GM19023 (cell line): Measurements from ENCODE around the gene DCLK2.

Experiments used
- ATAC-seq: cut with Tn5 transposase; IDR thresholded peaks from one replicate; pipeline ENCODE4 v1.9.1; 2021; ENCODE audit warnings: mild to moderate bottlenecking, moderate library complexity; ENCODE audit not compliant: unreplicated experiment

The DCLK2 gene

DNA sequence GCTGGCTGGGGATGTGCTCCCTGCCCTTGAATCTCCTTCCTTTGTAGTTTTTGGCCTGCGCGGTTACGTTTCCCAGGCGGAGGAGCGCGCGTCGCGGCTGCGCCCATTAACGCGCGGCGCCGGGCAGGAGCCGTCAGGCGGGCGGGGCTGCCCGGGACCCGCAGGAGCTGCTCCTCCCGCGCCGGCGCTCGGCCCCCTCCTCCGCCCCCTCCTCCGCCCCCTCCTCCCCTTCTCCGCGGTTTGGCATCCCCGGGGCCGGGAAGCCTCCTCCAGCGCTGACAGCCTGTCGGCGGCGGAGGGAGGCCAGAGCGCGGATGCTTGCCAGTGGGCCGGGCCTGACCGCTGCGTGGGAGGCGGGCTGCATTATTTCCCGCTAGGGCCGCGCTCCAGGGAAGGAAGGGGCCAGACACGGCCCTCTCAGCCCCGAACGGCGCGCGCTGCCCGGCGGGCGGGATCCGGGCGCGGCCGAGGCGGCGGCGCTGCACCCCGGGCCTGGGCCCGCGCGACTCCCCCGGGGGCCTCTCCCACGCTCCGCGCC, at the start of gene DCLK2:
DCLK2 (plus strand) TSS at position 405 of the 538 bp plus-strand sequence. CDS start 583 bp downstream, outside the sequence.
- ATAC-seq = peak; percentile 35

DNA sequence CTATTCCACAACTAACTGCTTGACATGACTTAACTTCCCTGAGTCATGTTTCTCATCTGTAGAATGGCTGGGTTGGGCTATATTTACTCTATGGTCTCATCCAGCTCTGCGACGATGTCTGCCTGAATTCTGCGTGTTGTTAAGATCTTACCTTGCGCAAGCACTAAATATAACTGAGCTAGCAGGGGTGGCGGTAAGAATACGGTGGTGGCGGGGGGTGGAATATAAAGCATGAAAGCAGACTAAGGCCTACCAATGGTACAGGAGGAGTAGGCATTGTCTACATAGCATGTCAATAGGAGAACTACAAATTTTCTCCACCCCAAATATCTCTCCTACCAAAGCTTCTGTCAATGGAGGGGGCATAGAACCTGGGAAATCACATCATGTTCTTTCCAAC, 45.7 kb upstream of the DCLK2 start:
- ATAC-seq = no peak

DNA sequence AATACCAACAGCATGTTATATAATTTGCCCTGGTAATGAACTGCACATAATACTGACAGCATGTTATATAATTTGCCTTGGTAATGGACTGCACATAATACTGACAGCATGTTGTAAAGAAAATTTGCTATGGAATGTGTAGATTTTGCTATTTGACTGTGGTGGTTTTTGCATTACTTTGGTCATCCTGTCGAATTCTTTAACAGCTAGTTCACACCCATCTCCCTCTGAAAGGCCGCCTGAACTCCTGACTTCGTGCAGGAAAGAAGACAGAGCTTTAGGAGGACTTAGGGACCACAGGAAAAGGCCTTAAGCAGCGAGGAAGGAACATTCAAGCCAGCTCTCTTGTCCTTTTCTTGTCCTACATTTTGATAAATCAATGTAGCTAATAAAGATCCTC, 45.2 kb upstream of the DCLK2 start:
- ATAC-seq = no peak

DNA sequence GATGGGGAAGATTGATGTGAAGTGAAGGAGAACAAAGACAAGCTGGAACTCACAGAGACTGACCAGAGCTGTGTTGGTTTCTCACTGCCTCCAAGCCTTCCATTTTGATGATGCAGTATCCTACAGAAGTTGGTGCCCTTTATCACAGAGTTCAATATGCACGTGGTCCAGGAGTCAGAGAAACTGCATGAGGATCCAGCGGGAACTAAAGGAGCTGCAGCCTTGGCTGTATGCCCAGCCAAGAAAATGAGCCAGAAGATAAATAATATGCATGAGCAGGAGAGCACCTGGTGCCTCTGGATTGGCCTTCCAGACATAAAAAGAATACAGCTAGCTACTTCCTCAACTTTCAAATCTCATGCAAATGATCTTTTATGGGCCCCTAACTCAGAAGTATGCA, 44.3 kb upstream of the DCLK2 start:
- no peak for ATAC-seq

DNA sequence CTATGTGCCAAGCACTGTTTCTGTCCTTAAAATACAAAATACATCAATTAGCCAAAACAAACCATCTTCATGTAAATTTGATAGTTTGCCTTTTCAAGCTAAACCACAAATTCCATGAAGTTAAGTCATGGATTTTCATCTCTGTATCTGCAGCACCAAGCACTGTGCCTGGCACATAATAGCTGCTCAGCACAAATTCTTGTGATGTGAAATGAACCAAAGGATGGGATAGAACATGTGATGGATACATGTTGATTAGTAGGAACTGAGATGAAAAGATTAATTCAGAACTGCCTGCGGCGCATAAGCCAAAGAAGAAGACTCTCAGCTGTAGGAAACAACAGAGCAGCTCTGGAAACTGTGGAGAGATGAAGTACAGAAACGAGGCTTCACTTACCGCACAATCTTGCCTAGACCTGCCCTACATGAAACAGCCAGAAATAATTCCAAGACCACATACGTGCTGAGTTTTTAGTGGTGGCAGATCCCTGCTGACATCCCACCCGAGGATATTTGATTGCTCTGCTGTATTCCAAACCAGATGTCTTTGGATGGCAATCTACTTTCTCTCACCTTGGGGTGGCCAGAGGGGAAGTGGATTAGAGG, 40.9 kb upstream of the DCLK2 start:
- ATAC-seq = no peak

DNA sequence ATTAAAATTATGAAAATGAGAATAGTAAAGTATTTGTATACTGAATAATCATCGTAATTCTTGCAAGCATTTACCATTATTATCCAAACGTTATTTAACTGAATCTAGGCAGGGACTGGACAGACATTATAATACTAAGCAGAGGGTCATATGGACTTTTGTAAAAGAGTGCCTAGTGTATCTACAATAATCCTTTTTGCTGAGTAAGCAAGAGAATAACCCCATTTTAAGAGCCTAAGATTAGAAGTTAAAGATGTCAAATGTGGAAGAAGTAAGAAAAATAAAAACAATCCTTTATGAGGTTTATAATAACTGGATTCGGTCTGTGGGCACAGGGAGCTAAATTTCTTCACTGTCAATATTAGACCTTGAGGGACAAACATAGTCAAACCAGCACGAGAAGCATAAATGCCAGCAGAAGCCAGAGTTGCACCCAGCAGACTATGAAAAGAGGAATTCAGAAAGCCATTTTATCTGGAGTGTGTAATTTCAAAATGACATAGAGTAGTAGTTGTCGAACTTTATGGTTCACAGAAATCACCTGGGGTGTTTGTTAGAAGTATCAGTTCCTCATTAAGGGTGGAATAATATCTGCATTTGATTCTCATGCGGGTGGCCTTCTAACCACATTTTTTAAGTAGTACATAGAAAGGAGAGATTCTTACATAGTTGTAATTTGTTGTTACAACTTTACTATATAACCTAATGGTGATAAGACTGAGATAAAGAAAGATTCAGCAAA, 39.7 kb upstream of the DCLK2 start:
- ATAC-seq = peak; percentile 87

DNA sequence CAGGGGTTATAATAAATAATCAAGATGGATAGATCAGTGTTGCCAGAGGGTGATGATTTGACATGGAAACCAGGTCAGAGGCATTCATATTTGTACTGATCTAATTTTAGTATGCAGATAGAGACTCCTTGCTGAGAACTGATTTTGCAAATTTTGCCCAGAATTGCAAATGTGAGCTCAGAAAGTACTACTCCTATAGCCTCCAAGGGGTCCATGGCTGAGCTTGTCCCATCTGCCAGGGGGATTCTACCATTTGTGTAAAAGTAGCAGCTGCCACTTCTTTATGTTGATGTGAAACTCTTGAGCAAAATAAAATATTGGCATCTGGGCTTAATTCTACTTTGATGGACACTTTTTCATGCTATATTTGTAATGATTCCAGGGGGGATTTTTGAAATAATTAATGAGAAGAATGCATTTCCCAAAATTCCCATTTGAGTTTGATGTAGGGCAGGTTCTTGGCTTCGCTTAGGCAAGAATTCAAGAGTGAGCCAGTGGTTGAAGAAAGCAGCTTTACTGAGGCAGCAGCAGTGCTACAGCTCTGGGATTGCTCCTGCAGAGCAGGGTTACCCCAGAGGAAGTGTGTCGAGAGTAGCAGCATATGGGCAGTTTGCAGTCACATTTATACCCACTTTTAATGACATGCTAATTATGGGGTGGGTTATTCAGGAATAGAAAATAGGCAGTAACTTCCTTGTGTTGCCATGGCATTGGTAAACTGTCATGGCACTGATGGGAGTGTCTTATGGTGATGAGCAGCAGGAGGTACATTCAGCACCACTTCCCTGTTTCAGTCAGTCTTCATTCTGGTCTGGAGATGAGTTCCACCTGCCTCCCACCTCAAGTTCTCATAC, 38.7 kb upstream of the DCLK2 start:
- ATAC-seq = no peak

GRCh38 chr4:150044517-150044916, 33.7 kb upstream of the DCLK2 start:
- ATAC-seq = no peak

GRCh38 chr4:150045410-150045809, 32.8 kb upstream of the DCLK2 start:
- ATAC-seq = no peak

GRCh38 chr4:150046728-150047217, 31.5 kb upstream of the DCLK2 start:
- no peak for ATAC-seq

- ATAC-seq = no peak
These were observed 30.7 kb upstream of the DCLK2 start for GRCh38 chr4:150047546-150047945.

- ATAC-seq = no peak
These were observed 28.6 kb upstream of the DCLK2 start for GRCh38 chr4:150049682-150050081.

GRCh38 chr4:150050566-150050965, 27.7 kb upstream of the DCLK2 start:
- ATAC-seq = no peak

DNA sequence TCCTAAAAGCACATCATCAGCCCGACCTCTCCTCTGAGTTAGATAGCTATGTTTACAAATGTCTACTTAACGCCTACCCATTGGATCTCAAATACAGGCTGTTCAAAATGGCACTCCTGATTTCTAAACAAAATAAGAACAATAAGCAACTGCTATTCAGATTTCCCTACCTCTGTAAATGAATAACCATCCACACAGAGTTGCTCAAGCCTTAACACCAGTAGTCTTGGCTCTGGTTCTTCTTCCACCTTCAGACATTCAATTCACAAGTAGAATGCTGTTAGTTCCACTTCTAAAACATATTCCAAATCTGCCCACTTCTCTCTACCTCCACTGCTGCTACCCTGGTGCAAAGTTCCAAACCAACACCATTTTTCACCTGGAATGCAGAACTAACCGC, 27.1 kb upstream of the DCLK2 start:
- no peak for ATAC-seq

- no peak for ATAC-seq
These were observed 22.8 kb upstream of the DCLK2 start for GRCh38 chr4:150055467-150055866.

DNA sequence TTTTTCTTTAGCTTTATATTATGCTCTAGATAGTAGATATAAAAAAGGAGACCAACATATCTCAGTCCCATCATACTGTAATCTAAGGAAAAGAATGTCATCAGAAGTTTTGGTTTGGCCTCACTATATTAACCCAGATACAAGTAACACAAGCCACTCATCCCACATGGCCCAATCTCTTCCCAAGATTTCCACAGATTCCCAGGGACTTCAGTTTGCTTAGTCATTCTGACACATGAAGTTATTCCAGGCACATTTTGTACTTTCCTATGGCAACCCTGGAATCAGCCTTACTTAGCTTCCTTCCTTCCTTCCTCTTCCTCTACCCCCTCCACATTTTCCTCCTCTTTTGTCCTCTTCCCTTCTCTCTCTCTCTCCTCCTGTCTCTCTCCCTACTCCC, 21.7 kb upstream of the DCLK2 start:
- ATAC-seq = no peak

- ATAC-seq = no peak
These were observed 17.0 kb upstream of the DCLK2 start for GRCh38 chr4:150061086-150061776.

DNA sequence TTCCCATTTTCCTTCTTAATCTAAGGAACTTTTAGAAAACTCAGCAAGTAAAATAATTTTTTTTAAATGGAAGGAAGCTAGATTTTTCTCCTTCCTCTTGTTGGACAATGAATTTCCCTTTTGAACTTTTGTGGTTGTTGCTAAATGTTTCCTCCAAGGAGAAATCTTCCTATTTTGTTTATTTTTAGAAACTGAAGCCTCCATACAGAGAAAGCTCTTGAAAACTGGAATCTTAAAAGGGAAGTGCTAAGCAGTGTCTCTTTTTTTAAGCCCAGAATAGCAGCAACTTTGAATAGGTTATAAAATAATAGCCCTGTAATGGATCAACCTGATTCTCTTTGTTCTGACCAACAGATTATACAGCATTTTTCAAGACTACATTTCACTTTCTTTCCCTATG, 15.1 kb upstream of the DCLK2 start:
- no peak for ATAC-seq

DNA sequence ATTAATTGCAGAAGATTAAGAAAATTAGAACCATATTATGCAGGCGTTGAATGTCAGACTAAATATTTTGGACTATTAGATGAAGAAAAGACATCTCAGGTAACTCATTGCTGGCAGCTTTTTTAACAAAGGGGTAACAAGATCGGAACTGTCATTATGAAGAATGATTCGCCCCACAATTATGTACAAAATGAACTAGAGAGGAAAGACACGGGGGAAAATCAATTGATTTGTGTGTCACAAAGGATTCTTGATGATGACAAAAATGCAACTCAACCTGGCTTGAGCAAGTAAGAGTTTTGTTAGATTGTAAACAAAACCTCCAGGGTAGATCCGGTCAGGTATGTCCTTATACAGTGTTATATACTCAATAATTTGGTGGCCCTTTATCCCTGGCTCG, 12.5 kb upstream of the DCLK2 start:
- ATAC-seq = no peak

GRCh38 chr4:150067859-150068258, 10.4 kb upstream of the DCLK2 start:
- ATAC-seq = no peak
